HG02840 (cell line): Measurements from ENCODE around the gene CREBBP.

Experiments used
- ATAC-seq: cut with Tn5 transposase; IDR thresholded peaks from one replicate; pipeline ENCODE4 v1.9.1; 2021; ENCODE audit warnings: mild to moderate bottlenecking, moderate library complexity, moderate number of reproducible peaks; ENCODE audit not compliant: unreplicated experiment, low FRiP score

Gene CREBBP

DNA sequence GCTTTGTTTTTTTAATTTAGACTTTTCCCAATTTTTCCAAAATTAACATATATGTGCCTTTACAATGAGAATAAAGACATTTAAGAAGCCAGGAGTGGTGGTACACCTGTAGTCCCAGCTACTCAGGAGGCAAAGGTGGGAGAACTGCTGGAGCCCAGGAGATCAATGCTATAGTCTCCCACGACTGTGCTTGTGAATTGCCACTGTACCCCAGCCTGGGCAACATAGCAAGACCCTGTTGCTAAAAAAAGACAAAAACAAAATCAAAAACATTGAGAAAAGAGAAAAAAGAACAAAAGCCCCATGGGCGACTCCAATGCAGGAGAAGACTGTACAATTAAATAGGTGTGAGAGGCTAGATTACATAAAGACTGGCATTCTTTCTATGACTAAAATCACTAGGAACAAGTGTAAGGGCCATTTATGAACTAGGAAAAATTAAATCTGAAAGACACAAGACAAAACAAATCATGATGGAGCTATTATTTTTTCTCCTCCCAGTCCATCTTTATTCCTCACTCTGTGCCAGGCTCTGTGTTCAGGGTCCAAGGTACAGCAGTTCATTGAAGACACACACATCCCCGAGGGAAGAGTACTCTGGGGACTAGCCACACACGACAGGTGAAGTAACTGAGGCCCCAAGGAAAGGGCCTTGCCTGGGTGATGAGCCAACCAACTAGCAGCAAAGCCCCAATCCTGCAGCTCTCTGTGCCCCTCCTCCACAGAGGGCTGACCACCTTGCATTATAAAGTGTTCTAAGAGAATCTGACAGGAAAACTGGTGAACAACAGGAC, 79.8 kb downstream of the CREBBP start:
- ATAC-seq: no peak

DNA sequence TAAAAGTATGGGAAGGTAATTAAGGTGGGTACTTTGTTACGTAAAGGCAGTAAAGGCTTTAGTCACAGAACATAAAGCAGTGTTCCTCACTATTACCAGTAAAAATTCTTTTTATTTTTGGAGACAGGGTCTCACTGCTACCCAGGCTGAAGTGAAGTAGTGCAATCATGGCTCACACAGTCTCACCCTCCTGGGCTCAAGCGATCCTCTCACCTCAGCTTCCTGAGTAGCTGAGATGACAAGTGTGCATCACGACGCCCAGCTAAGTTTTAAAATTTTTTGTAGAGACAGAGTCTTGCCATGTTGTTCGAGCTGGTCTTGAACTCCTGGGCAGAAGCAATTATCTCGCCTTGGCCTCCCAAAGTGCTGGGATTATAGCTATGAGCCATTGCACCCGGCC, 80.5 kb downstream of the CREBBP start:
- no peak for ATAC-seq

DNA sequence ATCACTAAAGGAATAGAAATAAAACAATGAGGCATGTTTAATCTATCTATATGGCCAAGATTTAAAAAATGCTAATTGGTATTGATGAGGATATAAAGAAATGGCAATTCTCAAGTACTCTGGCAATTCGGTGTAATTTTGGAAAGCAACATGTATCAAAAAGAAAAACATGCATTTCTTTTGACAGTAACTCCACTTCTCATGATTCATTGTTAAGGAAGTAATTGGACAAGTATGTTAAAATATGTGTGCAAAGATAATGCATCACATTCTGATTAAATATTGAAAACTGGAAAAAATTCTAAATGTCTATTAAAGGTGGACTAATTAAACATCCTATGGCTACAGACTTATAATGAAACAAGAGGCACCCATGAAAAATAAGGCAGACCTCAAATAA, 81.2 kb downstream of the CREBBP start:
- no peak for ATAC-seq

DNA sequence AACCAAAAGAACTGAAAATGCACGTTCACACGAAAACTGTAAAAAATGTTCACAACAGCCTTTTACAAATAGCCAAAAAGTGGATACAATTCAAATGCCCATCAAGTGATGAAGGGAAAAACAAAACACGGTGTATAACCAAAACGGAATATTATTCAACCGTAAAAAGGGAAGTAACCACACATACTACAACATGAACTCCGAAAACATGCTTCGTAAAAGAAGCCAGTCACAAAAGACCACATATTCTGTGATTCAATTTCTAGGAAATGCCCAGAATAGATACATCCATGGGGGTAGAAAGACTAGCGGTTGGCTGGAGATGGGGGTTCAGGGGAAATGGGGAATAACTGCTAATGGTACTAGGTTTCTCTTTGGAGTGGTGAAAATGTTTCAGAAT, 81.7 kb downstream of the CREBBP start:
- no peak for ATAC-seq

DNA sequence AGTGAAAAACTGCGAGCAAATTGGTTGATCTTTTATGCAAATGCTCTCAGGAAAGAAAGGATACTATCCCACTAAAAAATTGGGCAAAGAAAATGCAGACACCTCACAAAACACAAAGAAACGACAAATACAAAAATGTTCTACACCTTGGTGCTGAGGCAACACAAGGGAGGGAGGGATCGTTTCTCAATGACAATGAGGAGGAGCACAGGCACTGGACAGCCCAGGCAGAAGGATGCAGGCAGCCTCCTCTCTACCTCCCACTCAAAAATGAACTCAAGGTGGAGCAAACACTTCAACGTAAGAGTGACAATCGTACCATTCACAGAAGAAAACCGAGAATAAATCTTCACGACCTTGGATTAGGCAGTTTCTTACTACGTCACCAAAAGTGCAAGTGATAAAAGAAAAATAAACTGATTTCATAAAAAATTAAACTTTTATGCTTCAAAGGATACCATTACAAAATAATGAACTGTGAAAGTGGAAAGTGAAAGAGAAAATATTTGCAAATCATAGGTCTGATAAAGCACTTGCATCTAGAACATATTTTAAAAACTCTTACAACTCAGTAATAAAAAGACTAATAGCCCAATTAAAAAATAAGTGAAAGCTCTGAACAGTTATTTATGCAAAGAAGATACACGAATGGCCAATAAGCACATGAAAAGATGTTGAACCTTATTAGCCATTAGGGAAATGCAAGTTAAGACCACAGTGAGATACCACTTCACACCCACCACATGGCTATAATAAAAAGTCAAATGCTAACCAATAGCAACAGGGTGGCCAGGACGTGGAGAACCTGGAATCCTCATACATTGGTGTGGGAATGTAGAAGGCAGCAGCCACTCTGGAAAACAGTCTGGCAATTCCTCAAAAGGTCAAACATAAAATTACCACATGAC, 82.4 kb downstream of the CREBBP start:
- ATAC-seq: no peak

DNA sequence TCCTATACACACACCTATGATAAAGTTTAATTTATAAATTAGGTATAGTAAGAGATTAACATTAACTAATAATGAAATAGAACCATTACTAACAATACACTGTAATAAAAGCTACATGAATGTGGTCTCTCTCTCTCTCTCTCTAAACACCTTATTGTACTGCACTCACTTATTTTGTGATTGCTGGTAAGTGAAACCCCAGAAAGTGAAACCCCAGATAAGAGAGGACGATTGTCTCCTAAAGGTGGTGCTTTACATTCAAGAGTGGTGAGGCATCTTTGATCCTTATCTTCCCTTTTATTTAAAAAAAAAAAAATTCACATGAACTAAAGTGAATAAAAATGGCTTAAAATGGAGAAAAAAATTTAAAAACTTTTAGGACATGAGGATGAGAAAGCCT, 83.0 kb downstream of the CREBBP start:
- ATAC-seq: no peak

DNA sequence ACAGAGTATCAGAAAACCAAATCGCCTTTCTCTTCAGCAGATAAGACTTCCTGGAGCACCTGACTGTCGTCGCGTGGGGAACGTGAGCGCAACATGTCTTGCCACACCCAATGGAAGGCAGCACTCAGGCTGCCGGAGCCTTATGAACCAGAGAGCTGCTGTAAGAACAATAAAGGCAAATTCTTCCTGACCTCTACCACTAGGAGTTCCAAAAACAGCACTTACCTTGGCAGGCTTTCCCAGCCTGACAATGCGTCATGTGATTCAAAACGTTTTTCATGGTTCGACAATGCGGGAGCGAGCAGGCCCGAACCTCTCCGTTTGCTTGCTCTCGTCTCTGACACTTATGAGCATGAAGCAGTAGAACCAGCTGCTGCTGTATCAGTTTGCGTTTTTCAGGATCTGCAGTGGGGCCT, 87.3 kb downstream of the CREBBP start:
- no peak for ATAC-seq

DNA sequence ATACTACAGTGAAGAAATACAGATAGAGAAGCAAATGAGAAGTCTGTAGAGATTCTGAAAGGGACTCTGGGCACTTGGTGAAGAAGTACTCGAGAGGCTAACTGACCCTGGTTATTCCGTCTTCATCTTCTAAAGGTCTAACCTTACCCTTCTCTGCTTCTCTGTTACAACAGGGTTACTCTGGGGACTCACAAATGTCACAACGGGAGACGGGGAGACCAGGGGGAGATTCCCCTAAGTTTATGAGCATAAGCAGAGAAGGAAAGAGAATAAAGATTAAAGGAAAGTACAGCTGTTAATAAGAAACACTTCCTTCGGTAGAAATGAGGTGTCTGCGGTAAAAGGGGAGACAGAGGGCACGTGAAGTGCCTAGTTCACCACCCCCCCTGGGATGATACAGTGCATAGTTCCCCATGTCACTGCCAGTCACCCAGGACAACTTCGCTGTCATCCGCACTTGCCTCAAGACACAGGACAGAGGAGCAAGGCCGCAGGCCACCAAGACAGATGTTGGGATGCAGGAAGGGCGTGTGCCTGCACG, 88.0 kb downstream of the CREBBP start:
- ATAC-seq: no peak

DNA sequence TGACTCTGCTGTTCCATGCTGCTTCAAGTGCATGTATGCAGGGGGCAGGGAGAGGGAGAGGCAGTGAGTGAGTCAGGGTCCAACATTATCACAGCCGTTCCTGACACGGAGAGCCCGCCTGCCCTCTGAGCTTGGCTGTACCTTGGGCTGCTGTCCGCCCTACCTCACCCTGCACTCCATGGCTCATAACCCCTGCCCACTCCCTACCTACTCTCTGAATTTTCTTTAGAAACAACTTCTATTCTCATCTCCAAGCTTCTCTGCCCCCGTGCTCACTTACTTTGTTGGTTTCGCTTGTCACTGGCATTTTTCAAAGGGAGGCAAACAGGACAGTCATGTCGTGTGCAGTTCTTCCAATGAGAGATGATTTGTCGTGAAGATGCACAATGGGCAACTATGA, 88.8 kb downstream of the CREBBP start:
- no peak for ATAC-seq

DNA sequence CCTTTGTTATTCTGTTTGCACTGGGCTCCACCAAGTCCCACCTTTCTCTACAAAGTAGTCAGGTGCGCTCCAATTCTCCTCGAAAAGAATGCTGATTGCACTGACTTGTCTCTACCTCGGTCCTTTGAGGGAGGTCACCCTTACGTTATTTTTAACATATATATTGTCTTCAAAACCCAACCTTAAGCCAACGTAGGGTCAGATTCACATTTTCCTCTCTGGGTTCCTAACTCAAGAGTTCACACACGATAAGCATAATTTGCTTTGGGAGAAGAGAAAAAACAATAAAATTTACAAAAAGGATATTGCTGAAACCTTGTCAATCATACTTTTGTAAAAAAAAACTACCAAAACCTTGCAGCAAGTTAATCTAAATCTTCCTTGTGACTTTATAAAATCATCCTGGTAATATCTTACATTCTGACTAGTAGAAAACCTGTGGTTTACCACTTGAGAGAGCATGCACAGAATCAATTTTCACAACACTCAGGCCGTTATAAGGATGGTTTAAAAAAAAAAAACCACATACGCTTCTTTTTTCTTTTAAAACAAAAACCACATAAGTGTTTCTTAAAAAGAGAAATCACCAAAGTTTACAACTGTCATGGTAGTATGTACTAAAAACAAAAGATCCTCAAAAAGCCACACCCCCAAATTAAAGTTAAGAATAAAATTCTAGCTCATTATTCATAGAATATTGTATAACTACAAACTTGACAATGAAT, 91.0 kb downstream of the CREBBP start:
- ATAC-seq: no peak

DNA sequence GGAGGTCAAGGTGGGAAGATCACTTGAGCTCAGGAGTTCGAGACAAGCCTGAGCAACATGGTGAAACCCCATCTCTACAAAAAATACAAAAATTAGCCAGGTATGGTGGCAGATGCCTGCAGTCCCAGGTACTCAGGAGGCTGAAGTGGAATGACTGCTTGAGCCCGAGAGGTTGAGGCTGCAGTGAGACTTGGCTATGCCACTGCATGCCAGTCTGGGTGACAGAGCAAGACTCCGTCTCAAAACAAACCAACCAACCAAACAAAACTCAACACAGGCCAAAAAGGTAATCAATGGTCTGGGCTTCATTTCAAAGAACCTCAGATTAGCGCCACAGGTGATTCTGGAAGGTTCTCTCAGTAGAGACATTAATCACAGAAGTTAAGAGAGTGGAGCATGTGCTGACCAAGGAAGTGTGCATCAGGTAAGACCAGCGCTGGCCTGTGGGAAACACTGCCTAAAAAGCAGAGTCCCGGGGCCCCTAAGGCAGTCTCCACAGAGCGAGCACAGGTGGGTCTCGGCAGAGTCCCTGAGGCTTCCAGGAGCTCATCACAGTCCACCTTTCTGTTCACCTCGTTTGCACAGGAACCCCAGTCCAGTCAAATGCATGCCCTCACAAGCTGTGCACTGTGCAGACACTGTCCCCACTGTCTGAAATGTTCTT, 91.7 kb downstream of the CREBBP start:
- ATAC-seq: no peak

DNA sequence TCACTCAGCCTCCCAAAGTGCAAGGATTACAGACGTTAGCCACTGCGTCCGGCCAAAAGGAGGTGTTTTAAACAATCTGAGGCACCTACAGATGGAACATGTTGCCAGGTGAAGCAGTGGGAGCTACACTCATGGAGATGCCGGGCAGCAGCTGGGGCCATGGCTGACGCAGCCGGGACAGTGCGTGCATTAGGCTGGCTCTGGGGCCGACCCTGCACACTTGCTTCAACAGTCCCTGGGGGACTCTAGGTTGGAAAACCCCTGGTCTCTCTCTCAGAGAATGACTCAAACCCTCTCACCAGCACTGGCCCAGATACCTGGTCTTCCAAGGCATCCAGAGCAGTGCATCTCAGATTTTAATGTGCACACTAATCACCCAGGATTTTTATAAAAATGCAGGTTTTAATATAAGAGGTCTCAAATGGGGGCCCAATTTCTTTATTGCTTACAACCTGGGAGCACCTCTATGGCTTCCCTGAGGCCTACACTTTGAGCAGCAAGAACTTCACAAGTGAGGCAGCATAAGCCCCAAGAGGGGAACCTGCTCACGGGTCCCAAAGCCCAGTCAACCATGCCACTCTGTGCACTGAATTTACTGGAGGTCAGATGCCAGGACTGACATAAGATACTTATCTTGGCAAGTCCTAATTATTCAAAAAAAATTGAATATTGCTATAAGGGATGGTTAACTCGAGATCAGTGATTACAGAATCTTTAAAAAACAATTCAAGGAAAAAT, 92.4 kb downstream of the CREBBP start:
- no peak for ATAC-seq

DNA sequence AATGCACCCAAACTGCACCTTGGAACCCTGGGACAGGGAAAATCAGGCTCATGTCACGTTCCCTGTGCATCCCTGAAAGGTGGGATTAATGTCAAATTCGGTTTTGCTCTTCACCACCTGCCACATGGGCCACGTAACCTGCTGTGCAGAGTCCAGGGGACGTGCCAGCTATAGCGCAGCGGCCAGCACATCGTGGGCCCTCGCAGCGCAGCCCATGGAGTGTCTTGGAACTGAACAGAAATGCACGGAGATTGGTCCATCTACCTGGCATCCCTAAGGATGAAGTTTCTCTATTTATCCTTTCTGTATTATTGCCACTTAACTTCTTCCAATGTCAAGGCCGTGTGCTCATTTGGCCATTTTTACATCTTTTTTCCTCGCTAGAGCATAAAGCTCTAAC, 95.1 kb downstream of the CREBBP start:
- no peak for ATAC-seq

DNA sequence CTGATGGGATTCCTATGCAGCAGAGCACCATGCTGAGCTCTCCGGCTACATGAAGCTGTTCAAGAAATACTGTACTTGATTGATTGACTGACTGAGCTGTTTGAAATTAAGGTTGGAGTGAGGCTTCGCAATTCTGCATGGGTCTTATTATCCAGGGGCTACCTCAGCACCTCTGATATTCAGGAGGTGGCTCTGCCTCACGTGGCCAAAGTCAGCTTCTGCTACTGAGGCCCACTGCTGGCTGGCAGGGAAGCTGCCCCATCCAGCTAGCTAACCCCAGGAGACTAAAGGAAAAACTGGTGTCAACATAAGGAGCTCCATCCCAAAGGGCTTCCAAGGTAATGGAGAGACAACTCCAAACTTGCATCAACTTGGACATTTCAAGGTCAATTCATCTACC, 97.0 kb downstream of the CREBBP start:
- no peak for ATAC-seq

DNA sequence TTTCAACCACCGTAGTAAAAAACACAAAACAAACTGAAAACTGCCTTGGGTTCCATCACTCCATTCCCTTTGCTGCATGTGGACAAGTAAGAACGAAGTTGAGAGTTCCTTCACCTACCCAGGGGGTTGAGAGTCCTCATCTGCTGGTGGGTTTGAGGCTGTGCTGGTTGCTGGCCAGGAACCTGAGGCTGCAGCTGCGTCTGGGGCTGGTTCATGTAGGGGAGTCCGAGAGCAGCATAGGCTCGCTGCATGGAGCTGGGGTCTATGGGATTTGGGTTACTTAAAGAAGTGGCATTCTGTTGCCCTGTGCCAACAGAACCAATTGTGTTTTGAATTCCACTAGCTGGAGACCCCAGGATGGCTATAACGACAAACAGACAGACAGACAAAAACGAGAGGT, 97.9 kb downstream of the CREBBP start:
- no peak for ATAC-seq

DNA sequence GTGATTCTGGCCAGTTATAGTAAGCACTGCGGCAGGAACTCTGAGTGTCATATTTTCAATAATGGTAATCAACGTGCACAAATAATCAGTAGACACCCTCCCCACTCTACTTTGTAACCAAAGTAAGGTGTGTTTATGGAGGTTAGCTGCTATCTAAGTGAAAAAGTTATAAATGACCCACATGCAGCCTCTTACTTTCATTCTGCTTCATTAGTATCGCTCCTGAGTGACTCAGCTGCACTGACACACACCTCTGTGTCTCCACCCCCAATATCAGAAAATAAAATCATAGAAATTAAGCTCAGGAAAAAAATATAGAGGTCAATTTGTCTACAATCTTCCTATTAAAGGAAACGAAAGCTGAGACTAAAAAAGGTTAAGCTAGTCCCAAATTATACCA, 99.1 kb downstream of the CREBBP start:
- no peak for ATAC-seq

DNA sequence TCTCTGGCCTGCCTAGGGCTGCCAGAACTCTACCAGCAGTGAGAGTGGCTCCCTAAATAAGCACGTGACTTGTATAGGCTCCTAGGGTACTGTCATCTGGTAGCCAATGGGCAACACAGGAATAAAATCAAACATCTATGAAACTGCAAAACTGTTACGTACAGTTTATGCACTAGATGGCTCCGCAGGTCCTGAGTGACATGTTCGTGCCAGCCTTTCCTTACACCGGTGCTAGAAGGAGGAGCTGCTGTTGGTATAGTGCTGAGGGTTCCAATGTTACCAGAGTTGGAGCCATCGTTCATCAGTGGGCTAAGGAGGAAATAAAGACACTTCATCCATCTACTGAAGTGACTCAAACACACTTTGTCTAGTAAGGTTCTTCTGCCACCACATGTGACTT, 99.9 kb downstream of the CREBBP start:
- no peak for ATAC-seq

DNA sequence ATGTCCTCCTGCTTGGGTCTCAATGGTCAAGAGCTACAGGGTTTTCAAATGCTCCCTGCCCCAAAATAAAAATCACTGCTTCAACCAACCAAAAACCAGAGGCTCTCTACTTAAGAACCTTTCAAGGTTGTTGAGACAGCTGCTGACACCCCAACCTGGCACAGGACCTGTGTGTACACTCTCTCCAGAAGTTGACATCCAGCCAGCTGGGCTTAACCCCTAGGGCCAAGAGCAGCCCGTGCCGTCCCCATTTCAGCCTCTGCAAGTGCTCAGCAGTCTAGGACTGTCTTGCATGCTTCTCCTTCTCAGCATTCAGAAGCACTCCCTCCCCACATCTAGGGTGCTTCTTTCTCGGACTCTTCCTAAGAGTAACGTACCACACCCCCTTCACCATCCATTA, 104.2 kb downstream of the CREBBP start:
- ATAC-seq: no peak

DNA sequence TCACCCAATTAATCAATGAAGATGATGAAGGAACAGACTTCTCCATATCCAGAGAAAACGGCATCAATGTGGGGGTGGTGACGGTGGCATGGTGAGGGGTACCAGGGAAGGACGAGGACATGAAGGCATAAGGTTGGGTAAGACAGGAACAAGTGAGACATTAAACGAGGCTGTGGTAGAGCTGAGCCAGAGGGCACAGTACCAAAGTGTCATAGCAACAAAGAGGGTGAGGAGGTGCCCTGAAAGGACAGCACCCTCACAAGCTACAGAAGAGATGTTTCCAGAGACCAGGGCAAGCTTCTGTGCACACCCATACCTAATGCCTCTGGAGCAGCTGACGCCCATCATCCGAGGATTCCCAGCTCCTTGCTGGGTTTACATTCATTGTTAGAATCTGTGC, 105.7 kb downstream of the CREBBP start:
- ATAC-seq: no peak
